ENCODE data around the gene ZNF35.

ZNF35 gene

DNA sequence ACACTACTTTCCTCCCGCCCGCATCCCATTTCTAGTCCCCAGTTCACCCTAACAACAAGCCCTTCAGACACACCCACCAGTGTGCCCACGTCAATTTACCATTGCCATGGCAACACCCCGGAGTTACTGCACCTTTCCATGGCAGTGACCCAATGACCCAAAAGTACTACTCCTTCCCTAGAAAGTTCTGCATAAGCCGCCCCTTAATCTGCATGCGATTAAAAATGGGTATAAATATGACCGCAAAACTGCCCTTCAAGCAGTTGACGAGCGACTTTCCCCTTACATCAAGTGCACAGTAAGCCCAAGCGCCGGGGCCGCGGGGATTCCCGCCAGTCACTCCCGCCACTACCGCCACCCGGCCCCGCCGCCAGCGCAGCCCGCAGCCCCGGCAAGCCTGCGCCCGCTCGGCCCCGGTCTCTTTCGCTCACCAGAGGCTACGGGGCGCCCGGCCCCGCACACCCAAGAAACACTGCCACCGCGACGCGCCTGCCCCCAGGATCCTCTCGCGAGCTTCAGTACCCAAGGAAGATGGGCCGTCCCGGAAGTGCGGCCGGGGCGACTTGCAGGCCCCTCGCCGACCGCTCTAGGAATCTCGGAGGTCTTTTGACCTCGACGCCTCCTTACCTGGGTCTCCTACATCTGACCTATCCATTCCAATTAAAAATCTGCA, 36.7 kb downstream of the ZNF35 start:
- DNase-seq (ENCODE audit: low read depth): no peak

DNA sequence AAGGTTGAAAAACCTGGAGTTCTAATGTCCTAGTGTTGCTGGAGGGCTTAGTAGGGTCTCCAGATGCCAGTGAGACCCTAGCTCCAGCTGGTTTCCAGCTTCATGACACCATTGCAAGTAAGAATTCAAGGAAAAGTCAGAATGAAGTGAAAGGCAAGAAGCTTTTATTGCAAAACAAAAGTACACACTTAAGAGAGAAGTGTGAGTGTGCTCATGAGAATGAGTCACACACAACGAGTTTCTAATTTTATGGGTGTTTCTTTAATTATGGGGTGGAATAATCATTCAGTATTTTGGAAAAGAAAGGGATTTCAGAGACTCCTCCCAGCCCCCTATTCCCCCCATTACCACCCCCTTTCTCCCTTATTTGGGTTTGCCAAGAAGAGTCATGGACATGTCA, 39.4 kb downstream of the ZNF35 start:
- no peak for DNase-seq (ENCODE audit: low read depth)

All from HS-5 (cell line).